ENCODE measurements around the gene TP53I11.
A peak's percentile ranks its signal among the peaks of the same experiment; 100 is the strongest.

Gene TP53I11

GRCh38 chr11:44950625-44951476 is at the start of gene TP53I11:
Gene TP53I11 (minus strand): TSS chr11:44950883. CDS start chr11:44938335, 12,548 bp downstream.
- ATAC-seq: peak; percentile 81
- no peak for TF ChIP-seq SNAI2 (CRISPR knock-in tag; IDR thresholded peaks at IDR 0.05)
- TF ChIP-seq PATZ1 (CRISPR knock-in tag; IDR thresholded peaks at IDR 0.05; ENCODE audit: borderline replicate concordance): no peak
- no peak for TF ChIP-seq ZC3H10 (CRISPR knock-in tag; IDR thresholded peaks at IDR 0.05)
- TF ChIP-seq POU6F1 (CRISPR knock-in tag; IDR thresholded peaks at IDR 0.05; ENCODE audit: borderline replicate concordance, low read depth): no peak
- TF ChIP-seq ZFP3 (CRISPR knock-in tag; IDR thresholded peaks at IDR 0.05): no peak
- TF ChIP-seq ZNF565 (CRISPR knock-in tag; conservative IDR thresholded peaks at IDR 0.05; ENCODE audit: low read depth): no peak

- no peak for ATAC-seq
- TF ChIP-seq GLIS3 (CRISPR knock-in tag; IDR thresholded peaks at IDR 0.05) (no peak), ZFP3 (CRISPR knock-in tag; IDR thresholded peaks at IDR 0.05) (no peak), PATZ1 (CRISPR knock-in tag; IDR thresholded peaks at IDR 0.05; ENCODE audit: borderline replicate concordance) (no peak), ZC3H10 (CRISPR knock-in tag; IDR thresholded peaks at IDR 0.05) (no peak), ESRRG (CRISPR knock-in tag; IDR thresholded peaks at IDR 0.05) (no peak), TSHZ2 (CRISPR knock-in tag; IDR thresholded peaks at IDR 0.05) (no peak), RARB (CRISPR knock-in tag; IDR thresholded peaks at IDR 0.05) (no peak), TOX (CRISPR knock-in tag; IDR thresholded peaks at IDR 0.05; ENCODE audit: borderline replicate concordance) (no peak), CSDC2 (CRISPR knock-in tag; IDR thresholded peaks at IDR 0.05) (no peak), CREB5 (CRISPR knock-in tag; IDR thresholded peaks at IDR 0.05; ENCODE audit: low read depth) (no peak), ARNTL (CRISPR knock-in tag; IDR thresholded peaks at IDR 0.05; ENCODE audit: borderline replicate concordance, low read depth) (no peak), ZNF565 (CRISPR knock-in tag; conservative IDR thresholded peaks at IDR 0.05; ENCODE audit: low read depth) (no peak)
Observed at GRCh38 chr11:44999068-44999467, 48.4 kb upstream of the TP53I11 start.

GRCh38 chr11:44998051-44998450 is 47.4 kb upstream of the TP53I11 start:
- ATAC-seq: no peak
- no peak for TF ChIP-seq TSHZ2 (CRISPR knock-in tag; IDR thresholded peaks at IDR 0.05)
